Endothelial cell (in vitro differentiated cells): ENCODE results near the gene TENM4. TPM values are rescaled to one million over a fixed set of nuclear protein-coding genes. Genes with fewer than 3 reads are reported as not detected.

ENCODE experiments used
- DNase-seq: peaks from one replicate; pipeline ENCODE4 v3.0.0; 2021; ENCODE audit warnings: low spot score
- H3K27ac Mint-ChIP-seq: one replicate; pipeline ENCODE4 v1.8.0; 2021; ENCODE audit warnings: mixed read lengths, inconsistent platforms; ENCODE audit not compliant: unreplicated experiment
- H3K27me3 Mint-ChIP-seq: one replicate; pipeline ENCODE4 v1.8.0; 2021; ENCODE audit warnings: mild to moderate bottlenecking, moderate library complexity, mixed read lengths, inconsistent platforms; ENCODE audit not compliant: unreplicated experiment
- H3K36me3 Mint-ChIP-seq: one replicate; pipeline ENCODE4 v1.8.0; 2021; ENCODE audit warnings: mild to moderate bottlenecking, low read depth, mixed read lengths, inconsistent platforms; ENCODE audit not compliant: unreplicated experiment
- H3K4me1 Mint-ChIP-seq: one replicate; pipeline ENCODE4 v1.8.0; 2021; ENCODE audit warnings: mild to moderate bottlenecking, mixed read lengths, inconsistent platforms; ENCODE audit not compliant: unreplicated experiment
- H3K4me3 Mint-ChIP-seq: one replicate; pipeline ENCODE4 v1.8.0; 2021; ENCODE audit warnings: mild to moderate bottlenecking, mixed read lengths, inconsistent platforms; ENCODE audit not compliant: unreplicated experiment
- H3K9me3 Mint-ChIP-seq: one replicate; pipeline ENCODE4 v1.8.0; 2021; ENCODE audit warnings: mixed read lengths, inconsistent platforms; ENCODE audit not compliant: unreplicated experiment
- CTCF ChIP-seq: fragments of 200-600 bp; sonication (generic); IDR thresholded peaks from one replicate; pipeline ENCODE4 v1.5.0; 2021; ENCODE audit warnings: antibody characterized with exemption; ENCODE audit not compliant: unreplicated experiment
- total RNA-seq: library from RNA; stranded (reverse); fragmentation: NEBNext Ultra II Directional; extraction: Animal tissue kit (Norgen Biotek cat#: 25700); gene quantifications from one replicate; pipeline ENCODE4 v1.2.1, GENCODE V29; 2021; ENCODE audit not compliant: unreplicated experiment

Gene TENM4
- total RNA-seq, 1 donor from 2014 or later: 1.8 TPM

- H3K9me3 Mint-ChIP-seq: no peaks in the 10 kb centered on the region
- H3K4me1 Mint-ChIP-seq: peaks cover 5% of the 10 kb centered on the region
- no peaks in the 10 kb centered on the region for H3K36me3 Mint-ChIP-seq
- no peaks in the 10 kb centered on the region for H3K27me3 Mint-ChIP-seq
- H3K4me3 Mint-ChIP-seq: no peak overlapping the region
- no peak for DNase-seq
- no peak for TF ChIP-seq CTCF
- no peak overlapping the region for H3K27ac Mint-ChIP-seq
Measured at GRCh38 chr11:78822931-78823423, 617.9 kb downstream of the TENM4 start.

GRCh38 chr11:78821371-78822306 lies 619.2 kb downstream of the TENM4 start:
- H3K27me3 Mint-ChIP-seq: no peaks in the 10 kb centered on the region
- no peaks in the 10 kb centered on the region for H3K36me3 Mint-ChIP-seq
- DNase-seq: no peak
- no peaks in the 10 kb centered on the region for H3K9me3 Mint-ChIP-seq
- no peak overlapping the region for H3K4me3 Mint-ChIP-seq
- H3K4me1 Mint-ChIP-seq: peaks cover 8% of the 10 kb centered on the region
- H3K27ac Mint-ChIP-seq: no peak overlapping the region
- TF ChIP-seq CTCF: no peak

GRCh38 chr11:78820741-78821140 lies 620.1 kb downstream of the TENM4 start:
- no peak for TF ChIP-seq CTCF
- Mint-ChIP-seq H3K4me3 (no peak overlapping the region), H3K9me3 (no peaks in the 10 kb centered on the region), H3K4me1 (peaks cover 8% of the 10 kb centered on the region), H3K27me3 (no peaks in the 10 kb centered on the region), H3K36me3 (no peaks in the 10 kb centered on the region), H3K27ac (no peak overlapping the region)
- DNase-seq: no peak

GRCh38 chr11:78818201-78818600 lies 622.6 kb downstream of the TENM4 start:
- H3K4me3 Mint-ChIP-seq: no peak overlapping the region
- H3K27me3 Mint-ChIP-seq: no peaks in the 10 kb centered on the region
- no peak overlapping the region for H3K27ac Mint-ChIP-seq
- no peaks in the 10 kb centered on the region for H3K9me3 Mint-ChIP-seq
- TF ChIP-seq CTCF: no peak
- no peaks in the 10 kb centered on the region for H3K36me3 Mint-ChIP-seq
- DNase-seq: no peak
- H3K4me1 Mint-ChIP-seq: peaks cover 6% of the 10 kb centered on the region

GRCh38 chr11:78815831-78816230 lies 625.0 kb downstream of the TENM4 start:
- Mint-ChIP-seq H3K27ac (no peak overlapping the region), H3K9me3 (no peaks in the 10 kb centered on the region), H3K4me1 (peaks cover 9% of the 10 kb centered on the region), H3K27me3 (no peaks in the 10 kb centered on the region), H3K36me3 (no peaks in the 10 kb centered on the region), H3K4me3 (no peak overlapping the region)
- DNase-seq: no peak
- no peak for TF ChIP-seq CTCF
